Measurements from ENCODE around the gene FAM53B. TPM values are rescaled to one million over a fixed set of nuclear protein-coding genes. Genes with fewer than 3 reads are reported as not detected.

The FAM53B gene
- total RNA-seq, 1 experiment from 2014 or later, result 11.2 TPM

DNA sequence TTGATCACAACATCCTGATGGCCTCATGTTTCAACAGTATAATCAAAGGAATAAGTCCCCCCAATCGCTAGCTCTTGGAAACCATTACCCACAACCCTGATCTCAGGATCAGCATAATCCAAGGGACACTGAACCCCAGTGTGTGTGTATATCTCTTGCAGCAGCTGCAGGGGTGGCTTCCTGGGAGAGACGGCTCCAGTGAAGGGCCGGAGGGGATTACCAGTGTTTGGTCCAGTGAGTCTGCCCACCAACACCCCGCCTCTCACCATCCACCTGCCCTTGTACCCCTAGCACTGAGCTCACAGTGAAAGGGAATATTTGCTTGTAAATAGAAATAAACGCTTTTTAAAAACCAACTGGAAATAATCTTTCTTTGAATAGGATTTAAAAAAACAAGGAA lies 63.1 kb downstream of the FAM53B start:
- DNase-seq, result no peak
- Mint-ChIP-seq H3K4me3 (ENCODE audit: low read depth, unreplicated experiment) (no peak overlapping the region), H3K27me3 (ENCODE audit: unreplicated experiment) (no peaks in the 10 kb centered on the region), H3K27ac (ENCODE audit: unreplicated experiment) (no peak overlapping the region), H3K9me3 (ENCODE audit: low read depth, unreplicated experiment) (no peaks in the 10 kb centered on the region), H3K36me3 (ENCODE audit: insufficient read depth, unreplicated experiment) (no peaks in the 10 kb centered on the region), H3K4me1 (ENCODE audit: low read depth, unreplicated experiment) (no peaks in the 10 kb centered on the region)
- CTCF ChIA-PET, result no interaction called here
- no peak for TF ChIP-seq CTCF (IDR thresholded peaks at IDR 0.05; ENCODE audit: unreplicated experiment)
- no TSS peak for BruUV-seq (replicated peaks)
- intact Hi-C loops (cut with micrococcal nuclease; ENCODE audit: unreplicated experiment), result no loop called here

- no peak for TF ChIP-seq CTCF (IDR thresholded peaks at IDR 0.05; ENCODE audit: unreplicated experiment)
- no peak for DNase-seq
- H3K36me3 Mint-ChIP-seq (ENCODE audit: insufficient read depth, unreplicated experiment), result no peaks in the 10 kb centered on the region
- no TSS peak for BruUV-seq (replicated peaks)
- no peaks in the 10 kb centered on the region for H3K9me3 Mint-ChIP-seq (ENCODE audit: low read depth, unreplicated experiment)
- no peak overlapping the region for H3K4me3 Mint-ChIP-seq (ENCODE audit: low read depth, unreplicated experiment)
- H3K27ac Mint-ChIP-seq (ENCODE audit: unreplicated experiment), result no peak overlapping the region
- no peaks in the 10 kb centered on the region for H3K27me3 Mint-ChIP-seq (ENCODE audit: unreplicated experiment)
- CTCF ChIA-PET, result no interaction called here
- no peaks in the 10 kb centered on the region for H3K4me1 Mint-ChIP-seq (ENCODE audit: low read depth, unreplicated experiment)
- intact Hi-C loops (cut with micrococcal nuclease; ENCODE audit: unreplicated experiment), result no loop called here
Observed at GRCh38 chr10:124680675-124681074, 63.5 kb downstream of the FAM53B start.

DNA sequence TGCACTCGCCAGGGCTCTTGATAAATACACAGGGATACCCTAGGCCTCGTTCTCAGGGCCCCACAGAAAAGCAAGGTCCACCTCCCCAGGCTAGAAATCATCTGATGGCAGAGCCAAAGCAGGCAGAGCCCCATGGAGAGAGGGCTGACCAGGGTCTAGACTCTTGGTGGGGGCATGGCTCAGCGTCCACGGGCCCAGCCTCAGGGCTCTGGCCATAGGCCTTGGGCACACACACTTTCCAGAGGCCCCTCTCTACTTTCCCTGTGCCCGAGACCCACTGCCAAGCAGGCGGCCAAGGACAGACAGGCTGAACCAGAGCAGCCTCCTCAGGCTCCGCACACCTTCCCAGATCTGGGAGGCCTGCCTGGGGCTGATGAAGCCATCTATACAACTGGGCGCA lies 64.8 kb downstream of the FAM53B start:
- BruUV-seq (replicated peaks), result no TSS peak
- Mint-ChIP-seq H3K27ac (ENCODE audit: unreplicated experiment) (no peak overlapping the region), H3K9me3 (ENCODE audit: low read depth, unreplicated experiment) (no peaks in the 10 kb centered on the region), H3K36me3 (ENCODE audit: insufficient read depth, unreplicated experiment) (no peaks in the 10 kb centered on the region), H3K27me3 (ENCODE audit: unreplicated experiment) (no peaks in the 10 kb centered on the region), H3K4me3 (ENCODE audit: low read depth, unreplicated experiment) (no peak overlapping the region), H3K4me1 (ENCODE audit: low read depth, unreplicated experiment) (no peaks in the 10 kb centered on the region)
- TF ChIP-seq CTCF (IDR thresholded peaks at IDR 0.05; ENCODE audit: unreplicated experiment), result no peak
- DNase-seq, result no peak
- CTCF ChIA-PET, result no interaction called here
- intact Hi-C loops (cut with micrococcal nuclease; ENCODE audit: unreplicated experiment), result no loop called here

GRCh38 chr10:124678557-124679240 lies 65.5 kb downstream of the FAM53B start:
- no peak for TF ChIP-seq CTCF (IDR thresholded peaks at IDR 0.05; ENCODE audit: unreplicated experiment)
- no peaks in the 10 kb centered on the region for H3K9me3 Mint-ChIP-seq (ENCODE audit: low read depth, unreplicated experiment)
- H3K27ac Mint-ChIP-seq (ENCODE audit: unreplicated experiment), result no peak overlapping the region
- DNase-seq, result no peak
- CTCF ChIA-PET, result no interaction called here
- no peak overlapping the region for H3K4me3 Mint-ChIP-seq (ENCODE audit: low read depth, unreplicated experiment)
- intact Hi-C loops (cut with micrococcal nuclease; ENCODE audit: unreplicated experiment), result no loop called here
- BruUV-seq (replicated peaks), result no TSS peak
- no peaks in the 10 kb centered on the region for H3K27me3 Mint-ChIP-seq (ENCODE audit: unreplicated experiment)
- H3K4me1 Mint-ChIP-seq (ENCODE audit: low read depth, unreplicated experiment), result no peaks in the 10 kb centered on the region
- no peaks in the 10 kb centered on the region for H3K36me3 Mint-ChIP-seq (ENCODE audit: insufficient read depth, unreplicated experiment)

All from Calu3 (cell line).